Dedifferentiated amniotic fluid mesenchymal stem cell (primary cell): ENCODE measurements around the gene MYOZ3.

Experiments used
- DNase-seq: peaks from one replicate; pipeline ENCODE4 v3.0.0-alpha.2; 2016; ENCODE audit errors: extremely low spot score

Gene MYOZ3

GRCh38 chr5:150661086-150661485 is at the start of gene MYOZ3:
Gene MYOZ3, plus strand, starts transcription at chr5:150661251. Its CDS starts 1,691 bp downstream, at chr5:150662942.
- no peak for DNase-seq

- no peak for DNase-seq
Observed at GRCh38 chr5:150612405-150612804, 48.6 kb upstream of the MYOZ3 start.

GRCh38 chr5:150612905-150613670 is 48.0 kb upstream of the MYOZ3 start:
- no peak for DNase-seq

- DNase-seq: no peak
Observed at GRCh38 chr5:150613991-150614660, 46.9 kb upstream of the MYOZ3 start.

GRCh38 chr5:150614661-150615060 is 46.4 kb upstream of the MYOZ3 start:
- no peak for DNase-seq

GRCh38 chr5:150615141-150615699 is 45.8 kb upstream of the MYOZ3 start:
- DNase-seq: no peak

- DNase-seq: no peak
Observed at GRCh38 chr5:150616024-150616470, 45.0 kb upstream of the MYOZ3 start.

GRCh38 chr5:150616506-150616905 is 44.5 kb upstream of the MYOZ3 start:
- no peak for DNase-seq

- no peak for DNase-seq
Observed at GRCh38 chr5:150618163-150618562, 42.9 kb upstream of the MYOZ3 start.

- DNase-seq: no peak
Observed at GRCh38 chr5:150618588-150619281, 42.3 kb upstream of the MYOZ3 start.

- DNase-seq: no peak
Observed at GRCh38 chr5:150619359-150620230, 41.5 kb upstream of the MYOZ3 start.

GRCh38 chr5:150621301-150621700 is 39.8 kb upstream of the MYOZ3 start:
- no peak for DNase-seq

- DNase-seq: no peak
Observed at GRCh38 chr5:150622157-150622556, 38.9 kb upstream of the MYOZ3 start.

- DNase-seq: no peak
Observed at GRCh38 chr5:150623152-150623877, 37.7 kb upstream of the MYOZ3 start.

GRCh38 chr5:150623878-150624216 is 37.2 kb upstream of the MYOZ3 start:
- DNase-seq: no peak

GRCh38 chr5:150624334-150625163 is 36.5 kb upstream of the MYOZ3 start:
- no peak for DNase-seq

- DNase-seq: no peak
Observed at GRCh38 chr5:150625164-150625535, 35.9 kb upstream of the MYOZ3 start.

- no peak for DNase-seq
Observed at GRCh38 chr5:150625831-150626746, 35.0 kb upstream of the MYOZ3 start.

GRCh38 chr5:150626853-150627276 is 34.2 kb upstream of the MYOZ3 start:
- no peak for DNase-seq
